ENCODE data around the gene FGFBP3. TPM values are rescaled to one million over a fixed set of nuclear protein-coding genes. Genes with fewer than 3 reads are reported as not detected.
"Not testable (repeated sequence)": the region's sequence is repeated elsewhere in the genome, so short reads cannot be mapped to it uniquely, and the experiment has no call there.

FGFBP3 gene
- total RNA-seq, 1 donor from 2014 or later = 0.12 TPM

- DNase-seq (ENCODE audit: low read depth) = no peak
- no peak for TF ChIP-seq CTCF (conservative IDR thresholded peaks at IDR 0.05; ENCODE audit: low read depth, low read length)
- no peak overlapping the region for H3K4me3 ChIP-seq (ENCODE audit: low read depth, low read length)
Measured at GRCh38 chr10:91907033-91907594, 2.2 kb downstream of the FGFBP3 start.

- H3K4me3 ChIP-seq (ENCODE audit: low read depth, low read length) = no peak overlapping the region
- peak; percentile 76 for DNase-seq (ENCODE audit: low read depth)
- no peak for TF ChIP-seq CTCF (conservative IDR thresholded peaks at IDR 0.05; ENCODE audit: low read depth, low read length)
Measured at GRCh38 chr10:91901784-91902677, 7.3 kb downstream of the FGFBP3 start.

GRCh38 chr10:91897421-91897820 lies 11.9 kb downstream of the FGFBP3 start:
- H3K4me3 ChIP-seq (ENCODE audit: low read depth, low read length) = no peak overlapping the region

GRCh38 chr10:91896212-91896756 lies 13.0 kb downstream of the FGFBP3 start:
- H3K4me3 ChIP-seq (ENCODE audit: low read depth, low read length) = no peak overlapping the region
- DNase-seq (ENCODE audit: low read depth) = no peak
- TF ChIP-seq CTCF (conservative IDR thresholded peaks at IDR 0.05; ENCODE audit: low read depth, low read length) = no peak

More at GRCh38 chr10:91897421-91897820, 11.9 kb downstream of the FGFBP3 start:
- DNase-seq (ENCODE audit: low read depth) = no peak
- no peak for TF ChIP-seq CTCF (conservative IDR thresholded peaks at IDR 0.05; ENCODE audit: low read depth, low read length)

GRCh38 chr10:91894261-91894685 lies 15.0 kb downstream of the FGFBP3 start:
- H3K4me3 ChIP-seq (ENCODE audit: low read depth, low read length); DNase-seq (ENCODE audit: low read depth): not testable (repeated sequence)

GRCh38 chr10:91893051-91893450 lies 16.2 kb downstream of the FGFBP3 start:
- H3K4me3 ChIP-seq (ENCODE audit: low read depth, low read length) = no peak overlapping the region
- no peak for TF ChIP-seq CTCF (conservative IDR thresholded peaks at IDR 0.05; ENCODE audit: low read depth, low read length)
- no peak for DNase-seq (ENCODE audit: low read depth)

Measured in epithelial cell of proximal tubule (primary cell).